ENCODE data around the gene CTNNB1.

- no peak for TF ChIP-seq CTCF (IDR thresholded peaks at IDR 0.05)
- no peak for TF ChIP-seq POLR2A (IDR thresholded peaks at IDR 0.05)
Measured at GRCh38 chr3:41259449-41260062, 60.3 kb downstream of the CTNNB1 start.

Measured in adrenal gland (tissue), 5 donors.